SK-N-MC (cell line): ENCODE data around the gene WFIKKN1.

Experiments
- EZH2 ChIP-seq: fragments of 200-600 bp; sonication (generic); IDR thresholded peaks from one replicate; pipeline ENCODE4 v1.6.1; 2017; ENCODE audit warnings: antibody characterized with exemption
- POLR2AphosphoS5 ChIP-seq: IDR thresholded peaks from 2 replicates; pipeline ENCODE4 v1.6.1; 2012; ENCODE audit warnings: mild to moderate bottlenecking, low read depth, low read length, borderline replicate concordance

- no peak for TF ChIP-seq POLR2AphosphoS5
- TF ChIP-seq EZH2, result no peak
Observed at GRCh38 chr16:582614-583331, 48.0 kb upstream of the WFIKKN1 start.
